ENCODE data around the gene EPN2. TPM values are rescaled to one million over a fixed set of nuclear protein-coding genes. Genes with fewer than 3 reads are reported as not detected.

The EPN2 gene
- total and polyA plus RNA-seq, 2 experiments from 2014 or later: 19.0 to 35.9 TPM

GRCh38 chr17:19248928-19249574, 11.9 kb downstream of the EPN2 start:
- DNase-seq (ENCODE audit: low spot score): peak; percentile 22
- H3K4me3 ChIP-seq: no peak overlapping the region
- H3K4me1 ChIP-seq (ENCODE audit: insufficient read depth): peaks cover 28% of the 10 kb centered on the region
- no peak overlapping the region for H2AFZ ChIP-seq
- no peaks in the 10 kb centered on the region for H3K36me3 ChIP-seq (replicated peaks; ENCODE audit: insufficient read depth, low read depth)
- peaks cover 99% of the 10 kb centered on the region for H3K79me2 ChIP-seq
- TF ChIP-seq EZH2phosphoT487 (IDR thresholded peaks at IDR 0.05; ENCODE audit: low read depth, severe bottlenecking, unreplicated experiment) (no peak), CTCF (IDR thresholded peaks at IDR 0.05; ENCODE audit: poor library complexity) (no peak)
- WGBS (ENCODE audit: low lambda C conversion rate, missing lambda C conversion rate): 78% methylated on average over 7 of the region's 7 CpGs
- H3K4me2 ChIP-seq: peak overlapping the region; percentile 11
- no peaks in the 10 kb centered on the region for H3K27me3 ChIP-seq
- H3K27ac ChIP-seq: peak overlapping the region; percentile 33
- H3K9me2 ChIP-seq (replicated peaks; ENCODE audit: insufficient read depth): no peaks in the 10 kb centered on the region
- no peaks in the 10 kb centered on the region for H3K9me3 ChIP-seq (ENCODE audit: low read depth)
- peaks cover 59% of the 10 kb centered on the region for H4K20me1 ChIP-seq (ENCODE audit: insufficient read depth, poor library complexity, severe bottlenecking)

- 87% methylated on average over 7 of the region's 7 CpGs for WGBS (ENCODE audit: low lambda C conversion rate, missing lambda C conversion rate)
- Histone ChIP-seq H3K4me3 (no peak overlapping the region), H3K36me3 (replicated peaks; ENCODE audit: insufficient read depth, low read depth) (no peaks in the 10 kb centered on the region), H3K4me2 (no peak overlapping the region), H4K20me1 (ENCODE audit: insufficient read depth, poor library complexity, severe bottlenecking) (peaks cover 57% of the 10 kb centered on the region), H2AFZ (no peak overlapping the region), H3K27ac (peak overlapping the region; percentile 24), H3K9me3 (ENCODE audit: low read depth) (no peaks in the 10 kb centered on the region), H3K27me3 (no peaks in the 10 kb centered on the region), H3K4me1 (ENCODE audit: insufficient read depth) (peaks cover 28% of the 10 kb centered on the region), H3K9me2 (replicated peaks; ENCODE audit: insufficient read depth) (no peaks in the 10 kb centered on the region), H3K79me2 (peaks cover 99% of the 10 kb centered on the region)
- TF ChIP-seq CTCF (IDR thresholded peaks at IDR 0.05; ENCODE audit: poor library complexity) (no peak), EZH2phosphoT487 (IDR thresholded peaks at IDR 0.05; ENCODE audit: low read depth, severe bottlenecking, unreplicated experiment) (no peak), EZH2 (IDR thresholded peaks at IDR 0.05; ENCODE audit: borderline replicate concordance) (no peak)
- DNase-seq (ENCODE audit: low spot score): no peak
These were observed 12.5 kb downstream of the EPN2 start for GRCh38 chr17:19249681-19250080.

GRCh38 chr17:19250421-19251173, 13.4 kb downstream of the EPN2 start:
- Histone ChIP-seq H3K27ac (no peak overlapping the region), H3K27me3 (no peaks in the 10 kb centered on the region), H3K9me3 (ENCODE audit: low read depth) (no peaks in the 10 kb centered on the region), H3K79me2 (peaks cover 99% of the 10 kb centered on the region), H2AFZ (no peak overlapping the region), H3K9me2 (replicated peaks; ENCODE audit: insufficient read depth) (no peaks in the 10 kb centered on the region), H4K20me1 (ENCODE audit: insufficient read depth, poor library complexity, severe bottlenecking) (peaks cover 65% of the 10 kb centered on the region), H3K4me2 (no peak overlapping the region), H3K36me3 (replicated peaks; ENCODE audit: insufficient read depth, low read depth) (no peaks in the 10 kb centered on the region), H3K4me3 (no peak overlapping the region), H3K4me1 (ENCODE audit: insufficient read depth) (peaks cover 28% of the 10 kb centered on the region)
- WGBS (ENCODE audit: low lambda C conversion rate, missing lambda C conversion rate): 99% methylated on average over 4 of the region's 4 CpGs
- TF ChIP-seq EZH2phosphoT487 (IDR thresholded peaks at IDR 0.05; ENCODE audit: low read depth, severe bottlenecking, unreplicated experiment): no peak
- TF ChIP-seq CTCF (IDR thresholded peaks at IDR 0.05; ENCODE audit: poor library complexity): no peak
- no peak for TF ChIP-seq EZH2 (IDR thresholded peaks at IDR 0.05; ENCODE audit: borderline replicate concordance)
- DNase-seq (ENCODE audit: low spot score): no peak

All from hepatocyte (in vitro differentiated cells).